Neural cell (in vitro differentiated cells): ENCODE data around the gene BCL2L2. TPM values are rescaled to one million over a fixed set of nuclear protein-coding genes. Genes with fewer than 3 reads are reported as not detected.

Source experiments
- H2AFZ ChIP-seq: fragments of 200-600, 300-800 bp; sonication (generic), shearing (Covaris generic); 2 replicates; pipeline ENCODE4 v1.6.0; 2014; ENCODE audit warnings: low read depth, mild to moderate bottlenecking, antibody characterized with exemption, low read length, moderate library complexity
- H3F3A ChIP-seq: fragments of 200-600 bp; shearing (Covaris generic); 2 replicates; pipeline ENCODE4 v1.6.1; 2016; ENCODE audit warnings: mild to moderate bottlenecking, moderate library complexity, mixed read lengths, antibody characterized with exemption, low read length; ENCODE audit not compliant: insufficient read depth, poor library complexity, severe bottlenecking
- H3K27ac ChIP-seq: fragments of 200-600, 300-800 bp; sonication (generic), shearing (Covaris generic); 2 replicates; pipeline ENCODE4 v1.5.1; 2014; ENCODE audit warnings: mild to moderate bottlenecking, low read length, moderate library complexity
- H3K27me3 ChIP-seq: fragments of 300-800, 200-600 bp; sonication (generic), shearing (Covaris generic); 2 replicates; pipeline ENCODE4 v1.6.0; 2014; ENCODE audit warnings: mild to moderate bottlenecking, low read depth, low read length, moderate library complexity; ENCODE audit not compliant: insufficient read depth
- H3K36me3 ChIP-seq: fragments of 300-800, 200-600 bp; sonication (generic), shearing (Covaris generic); 2 replicates; pipeline ENCODE4 v1.5.1; 2014; ENCODE audit warnings: mild to moderate bottlenecking, antibody characterized with exemption, low read length, moderate library complexity; ENCODE audit not compliant: insufficient read depth
- H3K4me2 ChIP-seq: fragments of 300-800, 200-600 bp; sonication (generic), shearing (Covaris generic); 2 replicates; pipeline ENCODE4 v1.6.0; 2014; ENCODE audit warnings: mild to moderate bottlenecking, low read length
- H3K4me3 ChIP-seq: fragments of 300-800, 200-600 bp; sonication (generic), shearing (Covaris generic); 2 replicates; pipeline ENCODE4 v1.5.1; 2014; ENCODE audit warnings: mild to moderate bottlenecking, low read length, moderate library complexity
- H3K79me2 ChIP-seq: fragments of 200-600 bp; shearing (Covaris generic); replicated peaks from 2 replicates; pipeline ENCODE4 v1.6.0; 2014; ENCODE audit warnings: mild to moderate bottlenecking, low read length, moderate library complexity; ENCODE audit not compliant: insufficient read depth
- H3K9ac ChIP-seq: fragments of 300-800, 200-600 bp; sonication (generic), shearing (Covaris generic); 2 replicates; pipeline ENCODE4 v1.6.1; 2016; ENCODE audit warnings: mild to moderate bottlenecking, low read length, mixed read lengths
- H3K9me2 ChIP-seq: fragments of 200-600 bp; shearing (Covaris generic); 2 replicates; pipeline ENCODE4 v1.6.1; 2016; ENCODE audit warnings: mild to moderate bottlenecking, low read length, mixed read lengths; ENCODE audit not compliant: insufficient read depth
- H3K9me3 ChIP-seq: fragments of 200-600, 300-800 bp; sonication (generic), shearing (Covaris generic); 2 replicates; pipeline ENCODE4 v1.6.1; 2016; ENCODE audit warnings: mild to moderate bottlenecking, mixed run types, low read length, moderate library complexity, mixed read lengths
- H4K20me1 ChIP-seq: fragments of 200-600 bp; shearing (Covaris generic); 2 replicates; pipeline ENCODE4 v1.6.1; 2016; ENCODE audit warnings: mild to moderate bottlenecking, mixed run types; ENCODE audit not compliant: insufficient read depth
- EP300 ChIP-seq: fragments of 450-650 bp; conservative IDR thresholded peaks from 2 replicates; pipeline ENCODE4 v1.6.1; 2014; ENCODE audit warnings: antibody characterized with exemption, mild to moderate bottlenecking, moderate library complexity; ENCODE audit not compliant: poor library complexity, severe bottlenecking
- EZH2 ChIP-seq: fragments of 200-600, 300-800 bp; shearing (Covaris generic), sonication (generic); IDR thresholded peaks from 2 replicates; pipeline ENCODE4 v1.6.1; 2014; ENCODE audit warnings: antibody characterized with exemption, low read length, borderline replicate concordance, mild to moderate bottlenecking; ENCODE audit not compliant: insufficient read depth, poor library complexity, severe bottlenecking
- MXI1 ChIP-seq: fragments of 450-650 bp; conservative IDR thresholded peaks from 2 replicates; pipeline ENCODE4 v1.6.1; 2014; ENCODE audit warnings: antibody characterized with exemption, mild to moderate bottlenecking; ENCODE audit not compliant: poor library complexity, severe bottlenecking
- POLR2AphosphoS5 ChIP-seq: IDR thresholded peaks from 2 replicates; pipeline ENCODE4 v1.6.1; 2012
- RAD21 ChIP-seq: fragments of 450-650 bp; conservative IDR thresholded peaks from 2 replicates; pipeline ENCODE4 v1.6.1; 2014; ENCODE audit warnings: antibody characterized with exemption, mild to moderate bottlenecking, moderate library complexity
- REST ChIP-seq: IDR thresholded peaks from 2 replicates; pipeline ENCODE4 v1.6.1; 2012; ENCODE audit warnings: borderline replicate concordance
- SMC3 ChIP-seq: fragments of 450-650 bp; conservative IDR thresholded peaks from 2 replicates; pipeline ENCODE4 v1.6.1; 2014; ENCODE audit warnings: antibody characterized with exemption, mild to moderate bottlenecking, moderate library complexity; ENCODE audit not compliant: poor library complexity
- TAF1 ChIP-seq: IDR thresholded peaks from 2 replicates; pipeline ENCODE4 v1.6.1; 2012; ENCODE audit warnings: low read depth
- polyA plus RNA-seq: library from polyadenylated mRNA; depleted of rRNA; stranded (reverse); fragments of >200 nt; gene quantifications from 2 replicates; pipeline ENCODE4 v1.2.3, GENCODE V29; 2014
- TF ChIP-seq, protein P1 (sequence below): fragments of 450-650 bp; IDR thresholded peaks from 2 replicates; pipeline ENCODE4 v1.5.1; 2014; ENCODE audit warnings: antibody characterized with exemption, mild to moderate bottlenecking, moderate library complexity; ENCODE audit not compliant: poor library complexity, severe bottlenecking

The BCL2L2 gene
- polyA plus RNA-seq, 1 donor from 2014 or later, result 35.8 TPM

DNA sequence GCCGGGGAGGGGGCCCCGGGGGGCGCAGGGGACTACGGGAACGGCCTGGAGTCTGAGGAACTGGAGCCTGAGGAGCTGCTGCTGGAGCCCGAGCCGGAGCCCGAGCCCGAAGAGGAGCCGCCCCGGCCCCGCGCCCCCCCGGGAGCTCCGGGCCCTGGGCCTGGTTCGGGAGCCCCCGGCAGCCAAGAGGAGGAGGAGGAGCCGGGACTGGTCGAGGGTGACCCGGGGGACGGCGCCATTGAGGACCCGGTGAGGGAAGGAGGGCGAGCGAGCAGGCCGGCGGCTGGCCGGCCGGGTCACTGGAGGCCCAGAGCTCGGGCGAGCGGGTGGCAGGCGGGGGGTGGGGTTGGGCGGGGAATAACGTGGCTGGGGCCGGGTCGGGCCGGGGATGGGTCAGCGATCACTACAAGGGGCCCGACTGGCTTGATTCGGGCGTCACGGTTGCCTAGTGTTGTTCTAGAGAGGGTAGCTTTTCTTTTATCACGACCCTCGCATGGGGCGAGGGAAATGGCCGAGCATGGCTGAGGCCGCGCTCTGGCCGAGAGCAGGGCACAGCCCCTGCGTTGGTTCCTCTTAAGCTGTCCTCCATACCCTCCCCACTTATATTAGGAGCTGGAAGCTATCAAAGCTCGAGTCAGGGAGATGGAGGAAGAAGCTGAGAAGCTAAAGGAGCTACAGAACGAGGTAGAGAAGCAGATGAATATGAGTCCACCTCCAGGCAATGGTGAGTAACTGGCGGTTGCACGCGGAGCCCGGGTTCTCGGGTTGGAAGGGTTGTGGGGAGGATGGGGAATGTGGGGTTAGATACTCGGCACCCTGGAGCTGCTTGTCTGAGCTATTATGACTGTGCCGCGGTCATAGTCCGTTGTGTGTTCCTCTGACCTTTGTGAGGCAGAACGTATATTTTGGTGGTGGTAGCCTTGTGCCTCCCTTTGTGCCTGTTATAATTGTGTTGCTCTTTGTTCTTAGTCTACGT lies 15.2 kb downstream of the BCL2L2 start:
- Histone ChIP-seq H3K79me2 (peaks cover 23% of the 10 kb centered on the region), H2AFZ (peak overlapping the region; percentile 40)

More for the DNA sequence above, 15.2 kb downstream of the BCL2L2 start:
- Histone ChIP-seq H3K9me3 (no peaks in the 10 kb centered on the region), H3K36me3 (no peaks in the 10 kb centered on the region), H3K4me2 (peak overlapping the region; percentile 85), H4K20me1 (no peaks in the 10 kb centered on the region), H3K27me3 (no peaks in the 10 kb centered on the region), H3K4me3 (peak overlapping the region; percentile 76), H3K27ac (peak overlapping the region; percentile 98), H3K9me2 (no peaks in the 10 kb centered on the region), H3F3A (peaks cover 10% of the 10 kb centered on the region), H3K9ac (peak overlapping the region; percentile 99)
- peak; percentile 54 for TF ChIP-seq POLR2AphosphoS5
- TF ChIP-seq RAD21, result no peak
- no peak for TF ChIP-seq EP300
- TF ChIP-seq, protein P1, sequence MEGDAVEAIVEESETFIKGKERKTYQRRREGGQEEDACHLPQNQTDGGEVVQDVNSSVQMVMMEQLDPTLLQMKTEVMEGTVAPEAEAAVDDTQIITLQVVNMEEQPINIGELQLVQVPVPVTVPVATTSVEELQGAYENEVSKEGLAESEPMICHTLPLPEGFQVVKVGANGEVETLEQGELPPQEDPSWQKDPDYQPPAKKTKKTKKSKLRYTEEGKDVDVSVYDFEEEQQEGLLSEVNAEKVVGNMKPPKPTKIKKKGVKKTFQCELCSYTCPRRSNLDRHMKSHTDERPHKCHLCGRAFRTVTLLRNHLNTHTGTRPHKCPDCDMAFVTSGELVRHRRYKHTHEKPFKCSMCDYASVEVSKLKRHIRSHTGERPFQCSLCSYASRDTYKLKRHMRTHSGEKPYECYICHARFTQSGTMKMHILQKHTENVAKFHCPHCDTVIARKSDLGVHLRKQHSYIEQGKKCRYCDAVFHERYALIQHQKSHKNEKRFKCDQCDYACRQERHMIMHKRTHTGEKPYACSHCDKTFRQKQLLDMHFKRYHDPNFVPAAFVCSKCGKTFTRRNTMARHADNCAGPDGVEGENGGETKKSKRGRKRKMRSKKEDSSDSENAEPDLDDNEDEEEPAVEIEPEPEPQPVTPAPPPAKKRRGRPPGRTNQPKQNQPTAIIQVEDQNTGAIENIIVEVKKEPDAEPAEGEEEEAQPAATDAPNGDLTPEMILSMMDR, result peak; percentile 26
- peak; percentile 58 for TF ChIP-seq TAF1
- TF ChIP-seq SMC3, result peak; percentile 37
- peak; percentile 34 for TF ChIP-seq REST
- peak; percentile 46 for TF ChIP-seq MXI1
- TF ChIP-seq EZH2, result no peak
